IMR-90 (cell line): ENCODE data around the gene USP53.

Experiments
- CEBPB ChIP-seq: IDR thresholded peaks from 2 replicates; pipeline ENCODE4 v1.6.1; 2012; ENCODE audit warnings: low read depth, low read length, improper control_type of control experiment
- CTCF ChIP-seq: conservative IDR thresholded peaks from 2 replicates; pipeline ENCODE4 v1.5.1; 2012; ENCODE audit warnings: mild to moderate bottlenecking, low read depth, low read length, improper control_type of control experiment
- MAZ ChIP-seq: IDR thresholded peaks from 2 replicates; pipeline ENCODE4 v1.6.1; 2012; ENCODE audit warnings: low read depth, mild to moderate bottlenecking, low read length, improper control_type of control experiment, moderate library complexity, borderline replicate concordance
- POLR2A ChIP-seq: IDR thresholded peaks from 2 replicates; pipeline ENCODE4 v1.6.1; 2012; ENCODE audit warnings: mild to moderate bottlenecking, low read depth, low read length
- RAD21 ChIP-seq: IDR thresholded peaks from 2 replicates; pipeline ENCODE4 v1.6.1; 2012; ENCODE audit warnings: low read length, improper control_type of control experiment
- RCOR1 ChIP-seq: IDR thresholded peaks from 2 replicates; pipeline ENCODE4 v1.6.1; 2012; ENCODE audit warnings: mild to moderate bottlenecking, low read length, improper control_type of control experiment; ENCODE audit not compliant: insufficient replicate concordance
- SMC3 ChIP-seq: fragments of 150-350 bp; IDR thresholded peaks from 2 replicates; pipeline ENCODE4 v1.6.1; 2016; ENCODE audit warnings: low read depth, mild to moderate bottlenecking, antibody characterized with exemption, low read length, moderate library complexity

GRCh38 chr4:119233750-119234149 is 21.2 kb downstream of the USP53 start:
- TF ChIP-seq CTCF: no peak
- no peak for TF ChIP-seq SMC3
- no peak for TF ChIP-seq RAD21
- no peak for TF ChIP-seq POLR2A
- TF ChIP-seq CEBPB: no peak
- TF ChIP-seq RCOR1: no peak
- TF ChIP-seq MAZ: no peak
